Activated naive CD4-positive, alpha-beta T cell treated with anti-CD3 and anti-CD28 coated beads for 36 hours (primary cell): ENCODE measurements around the gene TPT1. TPM values are rescaled to one million over a fixed set of nuclear protein-coding genes. Genes with fewer than 3 reads are reported as not detected.

Experiments
- CTCF ChIA-PET: fragments of 350-600 bp; sonication (Branson Sonifier 250); formaldehyde crosslinking; loops from one replicate; lab custom pipeline; 2021; ENCODE audit warnings: antibody characterized with exemption; lab: Charles Lee
- DNase-seq: peaks from one replicate; pipeline ENCODE4 v3.0.0-alpha.2; 2020
- H3K27ac Mint-ChIP-seq: one replicate; pipeline ENCODE4 v1.8.0; 2021; ENCODE audit warnings: mild to moderate bottlenecking, mixed read lengths
- H3K27me3 Mint-ChIP-seq: one replicate; pipeline ENCODE4 v1.8.0; 2021; ENCODE audit warnings: low read depth, mixed read lengths
- H3K36me3 Mint-ChIP-seq: one replicate; pipeline ENCODE4 v1.8.0; 2021; ENCODE audit warnings: low read depth, mixed read lengths
- H3K4me1 Mint-ChIP-seq: one replicate; pipeline ENCODE4 v1.8.0; 2021; ENCODE audit warnings: low read depth, mixed read lengths
- H3K4me3 Mint-ChIP-seq: one replicate; pipeline ENCODE4 v1.8.0; 2021; ENCODE audit warnings: mild to moderate bottlenecking, moderate library complexity, mixed read lengths
- H3K9me3 Mint-ChIP-seq: one replicate; pipeline ENCODE4 v1.8.0; 2021; ENCODE audit warnings: mixed read lengths
- intact Hi-C: fragments of 100-400 bp; cut with micrococcal nuclease; formaldehyde crosslinking; loops from one replicate; pipeline ENCODE4 v1.15.1; 2023
- total RNA-seq, 2 experiments: library from RNA; stranded (reverse); gene quantifications; one replicate each; pipeline ENCODE4 v1.2.3, GENCODE V29; 2021

The TPT1 gene
- total RNA-seq, 2 experiments from 2014 or later, result 3,331 to 3,631 TPM

- no peak for DNase-seq
- H3K27ac Mint-ChIP-seq, result no peak overlapping the region
- peaks cover 12% of the 10 kb centered on the region for H3K4me1 Mint-ChIP-seq
- intact Hi-C loops, result no loop called here
- peaks cover under 1% of the 10 kb centered on the region for H3K27me3 Mint-ChIP-seq
- no peak overlapping the region for H3K4me3 Mint-ChIP-seq
- no peaks in the 10 kb centered on the region for H3K36me3 Mint-ChIP-seq
- CTCF ChIA-PET, result interaction anchor here (1.1 kb wide), 1 partner anchor 269 kb away, joined by 5 read pairs; no protein-coding TSS in a partner anchor
- H3K9me3 Mint-ChIP-seq, result no peaks in the 10 kb centered on the region
Measured at GRCh38 chr13:45315520-45316167, 25.3 kb downstream of the TPT1 start.

- Mint-ChIP-seq H3K27ac (no peak overlapping the region), H3K4me1 (peaks cover 15% of the 10 kb centered on the region), H3K27me3 (peaks cover 4% of the 10 kb centered on the region), H3K4me3 (no peak overlapping the region), H3K36me3 (no peaks in the 10 kb centered on the region), H3K9me3 (no peaks in the 10 kb centered on the region)
- DNase-seq, result no peak
- CTCF ChIA-PET, result interaction anchor here (1.1 kb wide), 1 partner anchor 268 kb away, joined by 5 read pairs; no protein-coding TSS in a partner anchor
- intact Hi-C loops, result no loop called here
Measured at GRCh38 chr13:45314822-45315221, 26.2 kb downstream of the TPT1 start.

GRCh38 chr13:45310341-45311131 is 30.4 kb downstream of the TPT1 start:
- H3K9me3 Mint-ChIP-seq, result no peaks in the 10 kb centered on the region
- H3K4me1 Mint-ChIP-seq, result peaks cover 20% of the 10 kb centered on the region
- no peaks in the 10 kb centered on the region for H3K36me3 Mint-ChIP-seq
- H3K4me3 Mint-ChIP-seq, result peak overlapping the region; percentile 79
- CTCF ChIA-PET, result interaction anchor here (0.6 to 11.2 kb wide), 11 partner anchors 12 to 338 kb away, joined by 3 to 132 read pairs (median 5); no protein-coding TSS in a partner anchor
- H3K27me3 Mint-ChIP-seq, result peaks cover 8% of the 10 kb centered on the region
- no peak overlapping the region for H3K27ac Mint-ChIP-seq
- no peak for DNase-seq
- intact Hi-C loops, result loop anchor here (1.0 kb wide), 2 partner anchors 31 to 85 kb away; partner anchors contain the start of gene TPT1

- no peak for DNase-seq
- no peaks in the 10 kb centered on the region for H3K9me3 Mint-ChIP-seq
- H3K4me3 Mint-ChIP-seq, result no peak overlapping the region
- intact Hi-C loops, result loop anchor here (5.0 kb wide), 1 partner anchor 825 kb away; no protein-coding TSS in a partner anchor
- CTCF ChIA-PET, result interaction anchor here (0.6 to 11.2 kb wide), 5 partner anchors 8 to 259 kb away, joined by 3 to 132 read pairs (median 3); partner anchors contain the start of gene GTF2F2
- H3K36me3 Mint-ChIP-seq, result no peaks in the 10 kb centered on the region
- H3K27ac Mint-ChIP-seq, result no peak overlapping the region
- H3K27me3 Mint-ChIP-seq, result peaks cover 15% of the 10 kb centered on the region
- peaks cover 19% of the 10 kb centered on the region for H3K4me1 Mint-ChIP-seq
Measured at GRCh38 chr13:45306966-45307365, 34.0 kb downstream of the TPT1 start.

GRCh38 chr13:45305079-45305478 is 35.9 kb downstream of the TPT1 start:
- H3K4me3 Mint-ChIP-seq, result no peak overlapping the region
- no peaks in the 10 kb centered on the region for H3K9me3 Mint-ChIP-seq
- CTCF ChIA-PET, result interaction anchor here (11.2 kb wide), 1 partner anchor 257 kb away, joined by 132 read pairs; no protein-coding TSS in a partner anchor
- peaks cover 12% of the 10 kb centered on the region for H3K27me3 Mint-ChIP-seq
- intact Hi-C loops, result loop anchor here (5.0 kb wide), 1 partner anchor 823 kb away; no protein-coding TSS in a partner anchor
- no peak overlapping the region for H3K27ac Mint-ChIP-seq
- H3K4me1 Mint-ChIP-seq, result peaks cover 6% of the 10 kb centered on the region
- no peaks in the 10 kb centered on the region for H3K36me3 Mint-ChIP-seq
- DNase-seq, result no peak

- Mint-ChIP-seq H3K4me1 (peaks cover 3% of the 10 kb centered on the region), H3K36me3 (no peaks in the 10 kb centered on the region), H3K9me3 (no peaks in the 10 kb centered on the region), H3K4me3 (no peak overlapping the region), H3K27ac (no peak overlapping the region), H3K27me3 (peaks cover 7% of the 10 kb centered on the region)
- CTCF ChIA-PET, result interaction anchor here (11.2 kb wide), 1 partner anchor 256 kb away, joined by 132 read pairs; no protein-coding TSS in a partner anchor
- no peak for DNase-seq
- intact Hi-C loops, result no loop called here
Measured at GRCh38 chr13:45303866-45304265, 37.1 kb downstream of the TPT1 start.

- no peak overlapping the region for H3K4me3 Mint-ChIP-seq
- DNase-seq, result no peak
- H3K4me1 Mint-ChIP-seq, result peaks cover 11% of the 10 kb centered on the region
- H3K27me3 Mint-ChIP-seq, result peaks cover 7% of the 10 kb centered on the region
- intact Hi-C loops, result no loop called here
- H3K36me3 Mint-ChIP-seq, result no peaks in the 10 kb centered on the region
- no peak overlapping the region for H3K27ac Mint-ChIP-seq
- CTCF ChIA-PET, result interaction anchor here (0.9 to 11.2 kb wide), 2 partner anchors 255 to 330 kb away, joined by 3 to 132 read pairs; no protein-coding TSS in a partner anchor
- H3K9me3 Mint-ChIP-seq, result no peaks in the 10 kb centered on the region
Measured at GRCh38 chr13:45303026-45303425, 38.0 kb downstream of the TPT1 start.

- H3K4me1 Mint-ChIP-seq, result peaks cover 17% of the 10 kb centered on the region
- no peaks in the 10 kb centered on the region for H3K36me3 Mint-ChIP-seq
- no peaks in the 10 kb centered on the region for H3K9me3 Mint-ChIP-seq
- H3K27me3 Mint-ChIP-seq, result peaks cover 7% of the 10 kb centered on the region
- no peak overlapping the region for H3K27ac Mint-ChIP-seq
- no peak overlapping the region for H3K4me3 Mint-ChIP-seq
- CTCF ChIA-PET, result interaction anchor here (0.9 to 11.2 kb wide), 2 partner anchors 254 to 329 kb away, joined by 3 to 132 read pairs; no protein-coding TSS in a partner anchor
- intact Hi-C loops, result no loop called here
- no peak for DNase-seq
Measured at GRCh38 chr13:45302507-45302906, 38.5 kb downstream of the TPT1 start.

- Mint-ChIP-seq H3K27me3 (peaks cover 7% of the 10 kb centered on the region), H3K36me3 (no peaks in the 10 kb centered on the region), H3K9me3 (no peaks in the 10 kb centered on the region), H3K4me3 (no peak overlapping the region), H3K27ac (no peak overlapping the region), H3K4me1 (peaks cover 28% of the 10 kb centered on the region)
- intact Hi-C loops, result no loop called here
- CTCF ChIA-PET, result interaction anchor here (11.2 kb wide), 1 partner anchor 253 kb away, joined by 132 read pairs; no protein-coding TSS in a partner anchor
- DNase-seq, result no peak
Measured at GRCh38 chr13:45301263-45301662, 39.7 kb downstream of the TPT1 start.

GRCh38 chr13:45300190-45300985 is 40.6 kb downstream of the TPT1 start:
- CTCF ChIA-PET, result interaction anchor here (1.2 to 3.7 kb wide), 2 partner anchors 9 to 253 kb away, joined by 3 to 26 read pairs; no protein-coding TSS in a partner anchor
- Mint-ChIP-seq H3K27ac (no peak overlapping the region), H3K27me3 (peaks cover 7% of the 10 kb centered on the region), H3K9me3 (no peaks in the 10 kb centered on the region), H3K36me3 (no peaks in the 10 kb centered on the region), H3K4me1 (peaks cover 36% of the 10 kb centered on the region), H3K4me3 (no peak overlapping the region)
- intact Hi-C loops, result no loop called here
- DNase-seq, result no peak

GRCh38 chr13:45299194-45299593 is 41.8 kb downstream of the TPT1 start:
- intact Hi-C loops, result loop anchor here (5.0 kb wide), 1 partner anchor 177 kb away; the partner anchor contains the start of gene GTF2F2

More at GRCh38 chr13:45299194-45299593, 41.8 kb downstream of the TPT1 start:
- no peak overlapping the region for H3K27ac Mint-ChIP-seq
- H3K4me1 Mint-ChIP-seq, result peaks cover 39% of the 10 kb centered on the region
- H3K27me3 Mint-ChIP-seq, result peaks cover 6% of the 10 kb centered on the region
- H3K4me3 Mint-ChIP-seq, result no peak overlapping the region
- no peaks in the 10 kb centered on the region for H3K36me3 Mint-ChIP-seq
- CTCF ChIA-PET, result interaction anchor here (2.8 to 3.7 kb wide), 2 partner anchors 10 to 252 kb away, joined by 14 to 26 read pairs; no protein-coding TSS in a partner anchor
- no peak for DNase-seq
- H3K9me3 Mint-ChIP-seq, result no peaks in the 10 kb centered on the region
